Adipocyte (in vitro differentiated cells): ENCODE results near the gene ABCA4.

Experiments
- DNase-seq: peaks from one replicate; pipeline ENCODE4 v3.0.0-alpha.2; 2015; ENCODE audit warnings: low read depth
- H3K27me3 ChIP-seq: replicated peaks from 2 replicates; pipeline ENCODE4 v1.7.0; 2013; ENCODE audit warnings: mild to moderate bottlenecking, low read length, moderate library complexity; ENCODE audit not compliant: control insufficient read depth, insufficient read depth
- H3K36me3 ChIP-seq: 2 replicates; pipeline ENCODE4 v1.7.0; 2013; ENCODE audit warnings: low read length, mild to moderate bottlenecking, moderate library complexity; ENCODE audit not compliant: control insufficient read depth, insufficient read depth, severe bottlenecking
- H3K4me1 ChIP-seq: 2 replicates; pipeline ENCODE4 v1.7.0; 2013; ENCODE audit warnings: mild to moderate bottlenecking, low read length, moderate library complexity; ENCODE audit not compliant: control insufficient read depth, insufficient read depth
- H3K4me3 ChIP-seq: 2 replicates; pipeline ENCODE4 v1.7.0; 2013; ENCODE audit warnings: mild to moderate bottlenecking, low read length, moderate library complexity
- H3K9ac ChIP-seq: 2 replicates; pipeline ENCODE4 v1.7.0; 2013; ENCODE audit warnings: mild to moderate bottlenecking, low read length, moderate library complexity
- H3K9me3 ChIP-seq: 2 replicates; pipeline ENCODE4 v1.7.0; 2013; ENCODE audit warnings: mild to moderate bottlenecking, low read length, moderate library complexity; ENCODE audit not compliant: control insufficient read depth

Gene ABCA4

GRCh38 chr1:93965888-93966287 is 155.1 kb downstream of the ABCA4 start:
- Histone ChIP-seq H3K4me1 (peaks cover 18% of the 10 kb centered on the region), H3K36me3 (no peaks in the 10 kb centered on the region), H3K9ac (no peak overlapping the region), H3K4me3 (no peak overlapping the region), H3K27me3 (no peaks in the 10 kb centered on the region), H3K9me3 (no peaks in the 10 kb centered on the region)
- DNase-seq = no peak

DNA sequence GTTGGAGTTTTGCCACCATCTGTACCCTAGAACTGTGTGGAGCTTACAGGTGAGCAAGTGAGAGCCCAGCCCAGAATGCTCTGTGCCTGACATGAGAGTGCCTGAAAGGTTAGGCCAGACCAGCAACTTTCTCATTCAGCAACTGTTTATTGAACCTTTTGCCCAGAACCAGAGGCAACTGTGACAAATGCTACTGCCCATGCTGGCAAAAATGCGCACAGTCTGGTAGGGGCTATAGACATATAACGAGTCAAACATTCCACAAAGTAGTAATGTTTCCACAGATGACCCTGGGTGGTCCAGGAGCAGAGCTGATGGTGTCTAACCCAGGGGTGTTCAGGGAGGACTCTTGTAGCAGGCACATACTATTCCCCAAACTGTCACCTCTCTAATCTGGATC is 155.7 kb downstream of the ABCA4 start:
- Histone ChIP-seq H3K27me3 (no peaks in the 10 kb centered on the region), H3K9ac (no peak overlapping the region), H3K36me3 (no peaks in the 10 kb centered on the region), H3K9me3 (no peaks in the 10 kb centered on the region), H3K4me3 (no peak overlapping the region), H3K4me1 (peaks cover 18% of the 10 kb centered on the region)
- no peak for DNase-seq

GRCh38 chr1:93964777-93965200 is 156.2 kb downstream of the ABCA4 start:
- Histone ChIP-seq H3K36me3 (no peaks in the 10 kb centered on the region), H3K27me3 (no peaks in the 10 kb centered on the region), H3K9ac (no peak overlapping the region), H3K9me3 (no peaks in the 10 kb centered on the region), H3K4me3 (no peak overlapping the region), H3K4me1 (peaks cover 18% of the 10 kb centered on the region)
- peak; percentile 20 for DNase-seq

GRCh38 chr1:93964096-93964776 is 156.7 kb downstream of the ABCA4 start:
- peaks cover 18% of the 10 kb centered on the region for H3K4me1 ChIP-seq
- H3K4me3 ChIP-seq = no peak overlapping the region
- H3K9me3 ChIP-seq = no peaks in the 10 kb centered on the region
- no peaks in the 10 kb centered on the region for H3K36me3 ChIP-seq
- no peaks in the 10 kb centered on the region for H3K27me3 ChIP-seq
- DNase-seq = no peak
- no peak overlapping the region for H3K9ac ChIP-seq

DNA sequence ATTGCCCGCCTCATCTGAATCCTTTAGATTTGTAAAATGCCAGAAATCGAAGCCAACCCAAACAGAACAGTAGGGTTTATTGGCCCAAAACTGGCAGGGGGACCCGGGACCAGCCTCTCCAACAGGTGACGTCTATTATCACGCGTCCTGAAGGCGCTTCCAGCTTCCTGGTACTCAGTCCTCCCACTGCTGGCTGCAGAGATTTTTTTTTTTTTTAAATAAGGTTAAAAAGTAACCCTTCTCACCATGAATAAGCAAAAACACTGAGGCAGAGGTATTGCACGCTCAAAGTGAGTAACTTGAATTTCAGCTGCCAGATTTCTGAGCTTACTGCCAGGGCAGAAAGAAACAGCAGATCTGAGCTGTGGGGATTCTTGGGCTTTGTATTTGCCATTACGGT is 157.4 kb downstream of the ABCA4 start:
- H3K9ac ChIP-seq = no peak overlapping the region

GRCh38 chr1:93961906-93962305 is 159.0 kb downstream of the ABCA4 start:
- Histone ChIP-seq H3K9ac (no peak overlapping the region), H3K4me3 (no peak overlapping the region), H3K4me1 (peaks cover 18% of the 10 kb centered on the region), H3K36me3 (no peaks in the 10 kb centered on the region), H3K9me3 (peaks cover 4% of the 10 kb centered on the region), H3K27me3 (no peaks in the 10 kb centered on the region)
- no peak for DNase-seq

More for the DNA sequence above, 157.4 kb downstream of the ABCA4 start:
- no peak for DNase-seq
- Histone ChIP-seq H3K36me3 (no peaks in the 10 kb centered on the region), H3K27me3 (no peaks in the 10 kb centered on the region), H3K9me3 (no peaks in the 10 kb centered on the region), H3K4me1 (peaks cover 18% of the 10 kb centered on the region), H3K4me3 (no peak overlapping the region)

DNA sequence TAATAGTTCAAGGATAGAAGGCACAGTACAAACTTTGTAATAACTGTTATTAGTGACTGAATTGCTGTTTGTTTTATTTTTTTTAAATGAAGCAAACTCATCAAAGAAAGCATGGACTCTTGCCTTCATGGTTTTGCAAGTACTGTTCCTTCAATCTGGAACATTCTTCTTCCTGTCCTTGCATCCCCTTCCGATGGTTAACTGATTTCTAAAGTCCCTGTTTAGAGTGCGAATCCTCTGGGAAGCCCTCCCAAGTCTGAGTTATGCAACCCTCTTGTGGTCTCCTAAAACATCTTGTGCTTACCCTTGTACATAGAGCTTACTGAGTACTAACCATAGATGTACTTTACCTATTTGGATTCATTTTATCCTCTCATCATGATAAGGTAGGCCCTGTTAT is 159.5 kb downstream of the ABCA4 start:
- H3K9ac ChIP-seq = no peak overlapping the region
- H3K4me1 ChIP-seq = peaks cover 18% of the 10 kb centered on the region
- H3K4me3 ChIP-seq = no peak overlapping the region
- peaks cover 7% of the 10 kb centered on the region for H3K9me3 ChIP-seq
- no peak for DNase-seq
- no peaks in the 10 kb centered on the region for H3K27me3 ChIP-seq
- H3K36me3 ChIP-seq = no peaks in the 10 kb centered on the region

DNA sequence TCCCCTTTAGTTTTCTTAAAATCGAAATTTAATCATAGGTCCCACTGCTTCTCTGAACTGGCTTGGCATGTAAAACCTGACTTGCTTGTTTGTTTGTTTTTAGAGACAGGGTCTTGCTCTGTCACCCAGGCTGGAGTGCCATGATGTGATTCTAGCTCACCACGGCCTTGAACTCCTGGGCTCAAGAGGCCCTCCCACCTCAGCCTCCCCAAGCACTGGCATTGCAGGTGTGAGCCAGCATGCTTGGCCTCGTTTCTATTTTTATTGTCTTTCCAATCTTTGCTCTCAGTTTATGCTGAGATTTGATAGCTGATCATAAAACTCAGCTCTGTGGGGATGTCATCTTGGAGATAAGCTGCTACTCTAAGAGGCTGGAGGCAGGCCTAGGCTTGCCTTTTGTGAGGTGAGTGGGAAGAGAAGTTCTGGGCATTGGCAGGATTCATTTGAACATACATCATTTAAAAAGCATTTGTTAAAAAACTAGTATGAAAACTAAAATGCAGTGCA is 160.3 kb downstream of the ABCA4 start:
- no peaks in the 10 kb centered on the region for H3K27me3 ChIP-seq
- no peak overlapping the region for H3K4me3 ChIP-seq
- peaks cover 18% of the 10 kb centered on the region for H3K4me1 ChIP-seq
- peak; percentile 16 for DNase-seq
- no peak overlapping the region for H3K9ac ChIP-seq
- peaks cover 14% of the 10 kb centered on the region for H3K9me3 ChIP-seq
- H3K36me3 ChIP-seq = no peaks in the 10 kb centered on the region

DNA sequence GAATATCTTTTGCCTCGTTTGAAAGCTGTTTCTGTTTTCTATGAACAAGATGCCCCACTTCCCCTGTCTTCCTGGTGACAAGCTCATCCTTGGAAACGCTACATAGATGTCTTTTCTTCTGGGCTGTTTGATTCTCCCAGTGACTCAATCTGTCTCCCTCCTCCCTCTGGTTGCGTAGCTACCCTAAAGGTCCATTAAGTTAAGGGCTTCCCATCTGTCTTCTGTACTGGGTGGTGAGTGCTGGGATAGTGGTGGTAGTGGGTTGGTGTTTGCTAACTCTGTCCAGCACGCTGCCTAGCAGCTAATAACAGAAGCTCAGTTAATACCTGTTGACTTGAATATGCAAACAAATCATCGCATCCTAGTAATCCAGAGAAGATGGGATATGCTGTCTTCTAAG is 161.5 kb downstream of the ABCA4 start:
- no peaks in the 10 kb centered on the region for H3K27me3 ChIP-seq
- H3K9ac ChIP-seq = no peak overlapping the region
- H3K4me3 ChIP-seq = no peak overlapping the region
- DNase-seq = no peak
- H3K9me3 ChIP-seq = peaks cover 20% of the 10 kb centered on the region
- H3K4me1 ChIP-seq = peaks cover 10% of the 10 kb centered on the region
- no peaks in the 10 kb centered on the region for H3K36me3 ChIP-seq

- no peak overlapping the region for H3K4me3 ChIP-seq
- H3K9me3 ChIP-seq = peaks cover 20% of the 10 kb centered on the region
- no peaks in the 10 kb centered on the region for H3K36me3 ChIP-seq
- H3K4me1 ChIP-seq = peaks cover 6% of the 10 kb centered on the region
- DNase-seq = no peak
- no peaks in the 10 kb centered on the region for H3K27me3 ChIP-seq
- no peak overlapping the region for H3K9ac ChIP-seq
Observed at GRCh38 chr1:93958726-93959100, 162.2 kb downstream of the ABCA4 start.

DNA sequence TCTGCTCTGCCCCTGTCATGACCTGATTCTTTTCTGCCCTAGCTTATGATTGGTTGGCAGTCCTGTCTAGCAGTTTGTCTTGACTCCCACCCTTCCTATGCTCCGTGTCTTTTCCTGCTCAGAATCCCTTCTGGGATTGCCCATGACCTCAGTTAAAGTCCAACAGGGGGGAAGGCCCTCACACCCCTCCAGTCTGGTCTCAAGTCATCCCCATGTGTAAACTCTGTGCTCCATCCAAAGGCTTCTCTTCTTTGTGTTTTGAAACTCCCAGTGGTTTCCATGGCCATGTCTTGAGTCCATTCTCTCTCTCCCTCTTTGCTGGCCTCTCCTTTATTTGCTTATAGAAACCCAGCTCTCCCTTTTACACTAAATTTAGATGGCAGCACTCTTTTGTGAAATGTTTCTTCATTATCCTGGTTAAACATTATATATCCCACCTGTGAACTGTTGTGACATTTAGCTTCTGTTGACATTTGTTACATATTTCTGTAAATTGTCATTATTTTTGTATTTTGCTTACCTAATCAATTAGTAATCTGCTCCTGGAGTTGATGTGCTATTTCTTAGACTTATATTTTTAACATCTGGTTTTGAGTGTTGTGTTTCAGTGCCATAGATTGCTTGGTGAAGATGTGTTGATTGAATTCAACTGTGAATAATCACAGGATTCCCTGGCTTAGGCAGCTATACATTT is 162.8 kb downstream of the ABCA4 start:
- no peak for DNase-seq
- no peak overlapping the region for H3K9ac ChIP-seq
- no peaks in the 10 kb centered on the region for H3K27me3 ChIP-seq
- H3K36me3 ChIP-seq = no peaks in the 10 kb centered on the region
- H3K4me1 ChIP-seq = peaks cover 2% of the 10 kb centered on the region
- peaks cover 20% of the 10 kb centered on the region for H3K9me3 ChIP-seq
- H3K4me3 ChIP-seq = no peak overlapping the region
